NCI-H2227 (cell line): ENCODE results near the gene TAF3.

ENCODE experiments used
- DNase-seq: peaks from one replicate; lab custom pipeline; 2025; ENCODE audit not compliant: unreplicated experiment; lab: John Stamatoyannopoulos, UW

Gene TAF3

GRCh38 chr10:7962592-7962991 lies 144.3 kb downstream of the TAF3 start:
- no peak for DNase-seq

GRCh38 chr10:7965457-7965856 lies 147.2 kb downstream of the TAF3 start:
- DNase-seq = no peak

- DNase-seq = no peak
Observed at GRCh38 chr10:7967035-7967434, 148.7 kb downstream of the TAF3 start.

GRCh38 chr10:7968510-7969112 lies 150.3 kb downstream of the TAF3 start:
- DNase-seq = no peak

GRCh38 chr10:7969623-7970022 lies 151.3 kb downstream of the TAF3 start:
- DNase-seq = no peak

GRCh38 chr10:7971949-7972348 lies 153.6 kb downstream of the TAF3 start:
- no peak for DNase-seq

- DNase-seq = no peak
Observed at GRCh38 chr10:7972367-7972766, 154.1 kb downstream of the TAF3 start.

GRCh38 chr10:7980196-7980595 lies 161.9 kb downstream of the TAF3 start:
- no peak for DNase-seq

- no peak for DNase-seq
Observed at GRCh38 chr10:7982727-7983126, 164.4 kb downstream of the TAF3 start.

- DNase-seq = no peak
Observed at GRCh38 chr10:7984325-7984724, 166.0 kb downstream of the TAF3 start.

GRCh38 chr10:7984896-7985295 lies 166.6 kb downstream of the TAF3 start:
- no peak for DNase-seq

GRCh38 chr10:7986851-7987250 lies 168.5 kb downstream of the TAF3 start:
- no peak for DNase-seq

- DNase-seq = no peak
Observed at GRCh38 chr10:7988989-7989388, 170.7 kb downstream of the TAF3 start.

- no peak for DNase-seq
Observed at GRCh38 chr10:7998831-7999230, 180.5 kb downstream of the TAF3 start.

- no peak for DNase-seq
Observed at GRCh38 chr10:8004469-8005000, 186.2 kb downstream of the TAF3 start.

GRCh38 chr10:8006274-8006999 lies 188.1 kb downstream of the TAF3 start:
- DNase-seq = no peak

- DNase-seq = no peak
Observed at GRCh38 chr10:8009031-8009430, 190.7 kb downstream of the TAF3 start.

GRCh38 chr10:8013006-8013405 lies 194.7 kb downstream of the TAF3 start:
- DNase-seq = no peak

- no peak for DNase-seq
Observed at GRCh38 chr10:8013619-8014018, 195.3 kb downstream of the TAF3 start.

GRCh38 chr10:8014649-8015048 lies 196.3 kb downstream of the TAF3 start:
- DNase-seq = no peak

GRCh38 chr10:8017277-8017676 lies 199.0 kb downstream of the TAF3 start:
- DNase-seq = no peak

- DNase-seq = no peak
Observed at GRCh38 chr10:8023321-8023720, 205.0 kb downstream of the TAF3 start.

GRCh38 chr10:8023851-8024250 lies 205.5 kb downstream of the TAF3 start:
- DNase-seq = no peak
